Mucosa of stomach (tissue), 1 donor: ENCODE measurements around the gene METTL26.

Experiments used
- H3K27me3 ChIP-seq: one replicate; pipeline ENCODE4 v1.7.0; 2013; ENCODE audit warnings: mild to moderate bottlenecking, low read length; ENCODE audit not compliant: control insufficient read depth, insufficient read depth
- H3K36me3 ChIP-seq: one replicate; pipeline ENCODE4 v1.7.0; 2013; ENCODE audit warnings: low read length; ENCODE audit not compliant: control insufficient read depth, insufficient read depth
- H3K4me1 ChIP-seq: one replicate; pipeline ENCODE4 v1.7.0; 2013; ENCODE audit warnings: mild to moderate bottlenecking, low read length; ENCODE audit not compliant: control insufficient read depth, insufficient read depth
- H3K4me3 ChIP-seq: one replicate; pipeline ENCODE4 v1.7.0; 2013; ENCODE audit warnings: low read length
- H3K9ac ChIP-seq: one replicate; pipeline ENCODE4 v1.7.0; 2013; ENCODE audit warnings: mild to moderate bottlenecking, low read length, moderate library complexity
- H3K9me3 ChIP-seq: one replicate; pipeline ENCODE4 v1.7.0; 2013; ENCODE audit warnings: mild to moderate bottlenecking, low read length, moderate library complexity; ENCODE audit not compliant: control insufficient read depth
- donor health status: Pancreatic carcinoma.

The METTL26 gene

DNA sequence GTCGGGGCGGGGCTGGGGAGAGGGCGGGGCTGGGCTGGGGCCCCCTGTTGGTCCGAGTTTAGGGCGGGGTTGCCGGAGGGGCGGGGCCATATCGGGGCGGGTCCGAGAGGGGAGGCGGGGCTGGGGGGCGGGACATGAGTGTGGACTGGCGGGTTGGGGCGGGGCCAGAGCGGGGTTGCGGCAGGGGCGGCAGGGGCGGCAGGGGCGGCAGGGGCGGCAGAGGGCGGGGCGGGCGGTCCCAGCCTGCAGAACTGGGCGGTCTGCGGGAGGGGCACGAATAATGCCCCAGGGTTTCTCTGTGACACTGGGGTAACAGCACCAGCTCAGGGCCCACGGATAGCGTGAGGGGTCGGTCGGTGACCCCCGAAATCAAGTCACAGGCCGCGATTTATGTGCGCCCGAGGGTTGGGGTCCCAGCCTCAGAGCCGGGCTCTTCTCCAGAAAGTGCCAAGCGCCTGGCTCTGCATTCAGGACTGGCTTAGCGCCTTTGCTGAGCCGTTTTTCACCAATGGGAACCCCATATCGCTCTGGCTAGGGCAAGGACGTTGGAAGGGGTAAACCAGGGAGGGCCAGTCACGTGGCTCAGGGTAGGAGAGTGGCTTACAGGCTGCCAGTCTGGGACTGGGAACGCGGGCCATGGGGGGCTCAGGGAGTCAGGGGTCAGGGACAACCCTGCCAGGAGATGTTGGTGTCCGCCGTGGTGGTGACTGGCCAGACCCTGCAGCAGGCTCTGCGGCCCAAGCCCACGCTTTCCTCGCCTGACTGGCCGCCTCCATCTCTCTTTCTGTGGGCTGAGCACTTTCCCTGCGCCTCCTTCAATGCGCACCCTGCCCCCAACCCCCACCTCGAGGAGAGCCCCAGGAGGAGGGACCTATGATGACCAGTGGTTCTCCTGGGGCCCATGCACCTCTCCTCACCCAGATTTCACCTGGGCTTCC lies 1.2 kb upstream of the METTL26 start:
- Histone ChIP-seq H3K36me3 (no peaks in the 10 kb centered on the region), H3K27me3 (no peaks in the 10 kb centered on the region), H3K4me1 (peaks cover 22% of the 10 kb centered on the region), H3K9ac (no peak overlapping the region), H3K4me3 (no peak overlapping the region), H3K9me3 (no peaks in the 10 kb centered on the region)

DNA sequence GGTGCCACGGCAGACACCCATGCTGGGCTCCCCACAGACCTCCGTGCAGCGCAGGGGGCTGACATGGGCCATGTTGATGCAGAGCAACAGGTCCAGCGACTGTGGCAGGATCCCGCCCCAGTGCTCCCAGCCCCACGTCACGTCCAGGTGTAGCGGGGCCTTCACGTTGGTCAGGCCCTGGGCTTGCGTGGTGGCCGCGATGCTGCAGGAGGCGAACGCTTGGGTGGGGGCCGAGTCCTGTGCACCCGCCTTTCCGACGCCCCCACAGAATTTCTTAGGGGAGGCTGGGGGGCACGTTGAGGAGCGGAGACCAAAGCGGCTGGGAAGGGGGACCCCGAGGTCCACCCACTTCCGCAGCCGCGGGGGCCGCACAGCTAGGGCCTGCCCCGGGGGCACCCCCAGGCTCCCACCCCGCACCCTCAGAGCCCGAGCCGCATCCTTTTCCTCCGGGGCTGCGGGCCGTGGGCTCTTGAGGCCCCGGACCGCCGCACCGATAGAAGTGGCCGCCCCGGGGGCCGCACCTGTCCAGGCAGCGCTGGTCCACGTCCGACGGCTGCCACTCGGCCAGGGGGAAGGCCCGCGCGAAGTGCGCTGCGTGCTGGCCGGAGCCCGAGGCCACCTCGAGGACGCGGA lies 416 bp downstream of the METTL26 start:
- H3K4me1 ChIP-seq, result peaks cover 22% of the 10 kb centered on the region
- H3K36me3 ChIP-seq, result no peaks in the 10 kb centered on the region
- no peaks in the 10 kb centered on the region for H3K27me3 ChIP-seq
- H3K9me3 ChIP-seq, result no peaks in the 10 kb centered on the region
- peak overlapping the region; percentile 46 for H3K4me3 ChIP-seq
- H3K9ac ChIP-seq, result peak overlapping the region; percentile 68

DNA sequence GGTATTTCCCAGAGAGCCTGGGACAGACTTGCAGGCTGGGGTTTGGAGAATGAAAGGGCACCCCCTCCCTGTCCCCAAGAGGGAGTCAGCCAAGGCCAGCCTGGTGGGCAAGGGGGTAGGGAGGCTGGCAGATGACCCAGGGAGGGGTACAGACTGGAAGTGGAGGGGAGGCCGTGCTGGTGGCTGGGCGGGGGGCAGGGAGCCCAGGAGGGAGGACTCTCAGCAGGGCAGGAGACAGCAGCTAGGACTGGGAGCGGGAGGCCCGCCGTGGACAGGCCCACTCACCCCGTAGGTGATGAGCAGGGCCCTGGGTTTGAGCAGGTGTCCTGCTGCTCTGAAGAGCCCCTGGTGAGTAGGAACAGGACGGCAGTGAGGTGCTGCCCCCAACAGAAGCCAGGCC lies 1.1 kb downstream of the METTL26 start:
- no peak overlapping the region for H3K9ac ChIP-seq
- H3K9me3 ChIP-seq, result no peaks in the 10 kb centered on the region
- no peaks in the 10 kb centered on the region for H3K27me3 ChIP-seq
- no peaks in the 10 kb centered on the region for H3K36me3 ChIP-seq
- H3K4me3 ChIP-seq, result no peak overlapping the region
- peaks cover 28% of the 10 kb centered on the region for H3K4me1 ChIP-seq

DNA sequence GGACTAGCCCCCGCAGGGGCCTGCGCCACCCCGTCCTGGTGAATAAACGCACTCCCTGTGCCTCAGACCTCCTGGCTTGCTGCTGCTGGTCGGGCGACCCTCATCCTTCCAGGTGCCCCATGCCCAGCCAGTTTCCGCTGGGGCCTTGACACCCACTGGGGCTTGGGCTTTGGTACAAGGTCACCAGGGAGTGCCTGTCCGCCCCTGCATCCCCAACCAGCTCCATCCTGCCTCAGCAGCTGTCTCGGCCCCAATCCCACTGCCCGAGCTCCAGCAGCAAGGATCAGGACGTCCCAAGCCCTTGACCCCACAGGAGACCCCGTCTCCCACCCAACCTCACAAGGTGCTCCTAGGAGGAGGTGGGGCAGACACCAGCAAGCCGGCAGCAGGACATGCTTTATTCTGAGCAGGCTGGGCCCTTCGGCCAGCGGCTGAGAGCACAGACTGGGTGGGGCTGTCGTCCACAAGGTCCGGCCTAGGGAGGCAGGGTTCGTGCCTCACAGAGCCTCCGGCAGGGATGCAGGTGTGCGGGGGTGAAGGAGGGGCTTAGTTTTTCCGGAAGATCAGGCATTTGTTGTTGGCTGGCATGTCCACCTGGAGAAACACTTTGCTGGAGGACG lies 1.9 kb downstream of the METTL26 start:
- peaks cover 30% of the 10 kb centered on the region for H3K4me1 ChIP-seq
- H3K27me3 ChIP-seq, result no peaks in the 10 kb centered on the region
- H3K9ac ChIP-seq, result no peak overlapping the region
- H3K36me3 ChIP-seq, result no peaks in the 10 kb centered on the region
- H3K4me3 ChIP-seq, result no peak overlapping the region
- no peaks in the 10 kb centered on the region for H3K9me3 ChIP-seq

DNA sequence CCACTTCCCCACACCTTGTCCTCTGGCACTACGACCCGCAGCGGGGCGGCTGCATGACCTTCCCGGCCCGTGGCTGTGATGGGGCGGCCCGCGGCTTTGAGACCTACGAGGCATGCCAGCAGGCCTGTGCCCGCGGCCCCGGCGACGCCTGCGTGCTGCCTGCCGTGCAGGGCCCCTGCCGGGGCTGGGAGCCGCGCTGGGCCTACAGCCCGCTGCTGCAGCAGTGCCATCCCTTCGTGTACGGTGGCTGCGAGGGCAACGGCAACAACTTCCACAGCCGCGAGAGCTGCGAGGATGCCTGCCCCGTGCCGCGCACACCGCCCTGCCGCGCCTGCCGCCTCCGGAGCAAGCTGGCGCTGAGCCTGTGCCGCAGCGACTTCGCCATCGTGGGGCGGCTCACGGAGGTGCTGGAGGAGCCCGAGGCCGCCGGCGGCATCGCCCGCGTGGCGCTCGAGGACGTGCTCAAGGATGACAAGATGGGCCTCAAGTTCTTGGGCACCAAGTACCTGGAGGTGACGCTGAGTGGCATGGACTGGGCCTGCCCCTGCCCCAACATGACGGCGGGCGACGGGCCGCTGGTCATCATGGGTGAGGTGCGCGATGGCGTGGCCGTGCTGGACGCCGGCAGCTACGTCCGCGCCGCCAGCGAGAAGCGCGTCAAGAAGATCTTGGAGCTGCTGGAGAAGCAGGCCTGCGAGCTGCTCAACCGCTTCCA lies 2.6 kb downstream of the METTL26 start:
- no peaks in the 10 kb centered on the region for H3K9me3 ChIP-seq
- no peaks in the 10 kb centered on the region for H3K36me3 ChIP-seq
- H3K27me3 ChIP-seq, result no peaks in the 10 kb centered on the region
- peaks cover 30% of the 10 kb centered on the region for H3K4me1 ChIP-seq
- H3K4me3 ChIP-seq, result no peak overlapping the region
- H3K9ac ChIP-seq, result no peak overlapping the region

DNA sequence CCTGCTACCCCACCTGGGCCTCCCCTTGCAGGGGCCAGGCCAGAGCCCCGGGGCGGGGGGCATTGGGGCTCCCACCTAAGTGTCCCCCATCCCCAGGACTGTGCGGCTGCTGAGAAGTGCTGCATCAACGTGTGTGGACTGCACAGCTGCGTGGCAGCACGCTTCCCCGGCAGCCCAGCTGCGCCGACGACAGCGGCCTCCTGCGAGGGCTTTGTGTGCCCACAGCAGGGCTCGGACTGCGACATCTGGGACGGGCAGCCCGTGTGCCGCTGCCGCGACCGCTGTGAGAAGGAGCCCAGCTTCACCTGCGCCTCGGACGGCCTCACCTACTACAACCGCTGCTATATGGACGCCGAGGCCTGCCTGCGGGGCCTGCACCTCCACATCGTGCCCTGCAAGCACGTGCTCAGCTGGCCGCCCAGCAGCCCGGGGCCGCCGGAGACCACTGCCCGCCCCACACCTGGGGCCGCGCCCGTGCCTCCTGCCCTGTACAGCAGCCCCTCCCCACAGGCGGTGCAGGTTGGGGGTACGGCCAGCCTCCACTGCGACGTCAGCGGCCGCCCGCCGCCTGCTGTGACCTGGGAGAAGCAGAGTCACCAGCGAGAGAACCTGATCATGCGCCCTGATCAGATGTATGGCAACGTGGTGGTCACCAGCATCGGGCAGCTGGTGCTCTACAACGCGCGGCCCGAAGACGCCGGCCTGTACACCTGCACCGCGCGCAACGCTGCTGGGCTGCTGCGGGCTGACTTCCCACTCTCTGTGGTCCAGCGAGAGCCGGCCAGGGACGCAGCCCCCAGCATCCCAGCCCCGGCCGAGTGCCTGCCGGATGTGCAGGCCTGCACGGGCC lies 3.4 kb downstream of the METTL26 start:
- no peaks in the 10 kb centered on the region for H3K9me3 ChIP-seq
- H3K27me3 ChIP-seq, result no peaks in the 10 kb centered on the region
- no peak overlapping the region for H3K9ac ChIP-seq
- H3K4me1 ChIP-seq, result peaks cover 29% of the 10 kb centered on the region
- no peak overlapping the region for H3K4me3 ChIP-seq
- H3K36me3 ChIP-seq, result no peaks in the 10 kb centered on the region

DNA sequence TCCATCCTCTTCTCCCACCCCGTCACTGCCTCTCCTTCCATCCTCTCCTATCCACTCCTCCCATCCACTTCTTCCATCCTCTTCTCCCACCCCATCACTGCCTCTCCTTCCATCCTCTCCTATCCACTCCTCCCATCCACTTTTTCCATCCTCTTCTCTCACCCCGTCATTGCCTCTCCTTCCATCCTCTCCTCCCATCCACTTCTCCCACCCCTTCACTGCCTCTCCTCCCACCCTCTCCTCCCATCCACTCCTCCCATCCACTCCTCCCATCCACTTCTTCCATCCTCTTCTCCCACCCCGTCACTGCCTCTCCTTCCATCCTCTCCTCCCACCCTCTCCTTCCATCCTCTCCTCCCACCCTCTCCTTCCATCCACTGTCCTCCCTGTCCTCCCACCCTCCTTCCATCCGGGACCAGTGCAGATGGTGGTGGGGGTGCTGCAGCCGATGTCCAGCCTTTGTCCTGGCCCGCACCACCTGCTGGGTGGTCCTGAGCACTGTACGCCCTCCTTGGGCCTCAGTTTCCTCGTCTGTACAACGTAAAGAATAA lies 4.2 kb downstream of the METTL26 start:
- Histone ChIP-seq H3K36me3 (no peaks in the 10 kb centered on the region), H3K4me1 (peaks cover 30% of the 10 kb centered on the region), H3K27me3 (no peaks in the 10 kb centered on the region), H3K9ac (no peak overlapping the region), H3K9me3 (no peaks in the 10 kb centered on the region), H3K4me3 (no peak overlapping the region)

DNA sequence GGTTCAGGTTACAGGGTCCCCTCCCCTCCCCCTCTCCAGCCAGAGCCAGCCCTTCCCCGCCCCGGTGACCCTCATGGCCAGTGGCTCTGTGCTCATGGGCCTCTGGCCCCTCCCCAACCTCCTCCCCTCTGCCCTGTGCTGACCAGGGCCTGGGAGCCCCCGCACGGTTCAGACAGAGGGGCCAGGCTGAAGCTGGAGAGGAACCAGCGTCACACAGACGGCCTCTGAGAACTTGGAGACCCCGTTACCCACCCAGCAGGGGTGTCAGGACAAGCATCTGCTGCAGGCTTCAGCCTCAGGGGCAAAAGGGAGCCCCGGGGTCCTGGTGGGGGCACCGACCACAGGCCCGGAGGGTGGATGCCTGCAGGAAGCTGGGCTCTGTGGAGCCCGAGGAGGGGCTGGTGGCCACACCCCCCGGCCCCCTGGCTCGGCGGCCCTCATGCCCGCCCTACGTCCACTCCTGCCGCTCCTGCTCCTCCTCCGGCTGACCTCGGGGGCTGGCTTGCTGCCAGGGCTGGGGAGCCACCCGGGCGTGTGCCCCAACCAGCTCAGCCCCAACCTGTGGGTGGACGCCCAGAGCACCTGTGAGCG lies 5.2 kb downstream of the METTL26 start, which contains the start of gene WFIKKN1:
Gene WFIKKN1 (plus strand): TSS at position 171 of the 591 bp plus-strand sequence. CDS start 269 bp downstream, at position 440.
- Histone ChIP-seq H3K9ac (no peak within 1 kb of the TSS), H3K27me3 (no peaks in the 10 kb centered on the region), H3K4me3 (no peak within 1 kb of the TSS), H3K9me3 (no peaks in the 10 kb centered on the region), H3K4me1 (peaks cover 30% of the 10 kb centered on the region), H3K36me3 (peaks cover 7% of the 10 kb centered on the region)

DNA sequence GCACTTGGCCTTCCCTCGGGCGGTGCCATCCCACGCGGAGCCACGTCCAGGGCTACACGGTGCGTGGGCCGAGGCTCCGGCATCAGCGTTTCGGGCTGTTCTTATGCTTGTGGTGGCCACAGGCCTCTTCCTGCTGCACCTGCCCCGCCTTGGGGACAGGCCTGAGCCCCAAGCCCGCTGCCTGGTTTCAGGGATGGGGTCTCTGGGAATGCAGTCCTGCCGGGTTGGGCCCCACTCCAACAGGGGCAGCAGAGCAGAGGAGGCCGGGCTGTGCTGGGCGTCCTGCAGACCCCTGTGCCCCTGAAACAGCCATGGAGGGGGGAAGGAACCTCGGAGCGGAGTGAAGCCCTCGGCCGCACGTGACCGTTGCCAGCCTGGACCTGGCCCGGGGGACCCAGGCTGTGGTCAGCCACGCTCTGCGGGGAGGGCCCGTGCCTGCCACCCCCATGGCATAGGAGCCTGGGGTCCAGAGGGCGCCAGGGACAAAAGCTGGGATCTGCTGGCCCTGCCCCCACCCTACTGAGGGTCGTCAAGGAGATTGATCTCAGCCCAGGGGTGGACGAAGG lies 5.8 kb downstream of the METTL26 start:
- peaks cover 26% of the 10 kb centered on the region for H3K4me1 ChIP-seq
- no peak overlapping the region for H3K9ac ChIP-seq
- H3K4me3 ChIP-seq, result no peak overlapping the region
- peaks cover 10% of the 10 kb centered on the region for H3K36me3 ChIP-seq
- H3K27me3 ChIP-seq, result no peaks in the 10 kb centered on the region
- no peaks in the 10 kb centered on the region for H3K9me3 ChIP-seq

DNA sequence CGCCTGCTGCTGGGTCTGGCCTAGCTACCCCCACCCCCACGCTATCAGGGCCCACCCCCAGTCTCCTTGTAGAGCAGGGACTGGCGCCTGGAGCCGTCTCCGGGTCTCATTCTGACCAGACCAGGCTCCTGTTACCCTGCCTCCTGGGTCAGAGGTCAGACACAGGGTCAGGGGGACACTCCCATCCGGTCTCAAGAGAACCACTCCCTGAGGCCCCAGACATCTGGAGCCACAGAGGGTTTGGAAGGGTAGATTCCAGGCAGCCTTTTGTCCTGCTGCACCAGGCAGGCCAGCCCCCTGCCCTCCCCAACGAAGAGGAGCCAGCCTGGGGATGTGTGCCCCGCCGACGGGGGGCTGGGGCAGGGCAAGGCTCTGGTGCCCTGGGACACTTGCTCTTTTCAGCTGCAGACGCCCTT lies 6.3 kb downstream of the METTL26 start:
- Histone ChIP-seq H3K36me3 (peaks cover 10% of the 10 kb centered on the region), H3K9me3 (no peaks in the 10 kb centered on the region), H3K4me3 (no peak overlapping the region), H3K9ac (no peak overlapping the region), H3K27me3 (no peaks in the 10 kb centered on the region), H3K4me1 (peaks cover 24% of the 10 kb centered on the region)
